ENCODE data around the gene INTS6.

DNA sequence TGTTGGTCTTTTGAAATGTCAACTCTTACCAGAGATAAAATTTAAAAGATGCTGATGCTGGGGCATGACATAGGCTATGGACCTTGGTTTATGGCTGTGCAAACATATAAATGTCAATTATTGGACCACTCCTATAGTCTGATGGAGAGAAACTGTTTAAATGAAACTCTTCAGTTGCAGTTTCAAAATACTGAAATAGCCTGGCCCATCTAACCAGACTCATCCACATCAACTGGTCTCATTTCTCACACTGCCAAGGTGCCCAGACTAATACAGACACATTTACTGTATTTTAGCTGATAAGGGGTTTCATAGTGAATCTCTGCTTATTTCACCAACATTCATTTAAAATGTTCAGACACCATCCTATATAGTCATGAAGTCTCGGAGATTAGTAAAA is 93.5 kb downstream of the INTS6 start:
- TF ChIP-seq, protein P1, sequence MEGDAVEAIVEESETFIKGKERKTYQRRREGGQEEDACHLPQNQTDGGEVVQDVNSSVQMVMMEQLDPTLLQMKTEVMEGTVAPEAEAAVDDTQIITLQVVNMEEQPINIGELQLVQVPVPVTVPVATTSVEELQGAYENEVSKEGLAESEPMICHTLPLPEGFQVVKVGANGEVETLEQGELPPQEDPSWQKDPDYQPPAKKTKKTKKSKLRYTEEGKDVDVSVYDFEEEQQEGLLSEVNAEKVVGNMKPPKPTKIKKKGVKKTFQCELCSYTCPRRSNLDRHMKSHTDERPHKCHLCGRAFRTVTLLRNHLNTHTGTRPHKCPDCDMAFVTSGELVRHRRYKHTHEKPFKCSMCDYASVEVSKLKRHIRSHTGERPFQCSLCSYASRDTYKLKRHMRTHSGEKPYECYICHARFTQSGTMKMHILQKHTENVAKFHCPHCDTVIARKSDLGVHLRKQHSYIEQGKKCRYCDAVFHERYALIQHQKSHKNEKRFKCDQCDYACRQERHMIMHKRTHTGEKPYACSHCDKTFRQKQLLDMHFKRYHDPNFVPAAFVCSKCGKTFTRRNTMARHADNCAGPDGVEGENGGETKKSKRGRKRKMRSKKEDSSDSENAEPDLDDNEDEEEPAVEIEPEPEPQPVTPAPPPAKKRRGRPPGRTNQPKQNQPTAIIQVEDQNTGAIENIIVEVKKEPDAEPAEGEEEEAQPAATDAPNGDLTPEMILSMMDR (conservative IDR thresholded peaks at IDR 0.05): no peak
- TF ChIP-seq EZH2 (IDR thresholded peaks at IDR 0.05; ENCODE audit: low read depth): no peak
